Measurements from ENCODE around the gene PTPRD.

GRCh38 chr9:8555762-8556500, 2056.9 kb downstream of the PTPRD start:
- TF ChIP-seq CTCF (IDR thresholded peaks at IDR 0.05; ENCODE audit: low read depth, low read length, poor library complexity, severe bottlenecking) = no peak
- no peak for TF ChIP-seq EZH2phosphoT487 (IDR thresholded peaks at IDR 0.05; ENCODE audit: borderline replicate concordance, low read length)

All from DOHH2 (cell line).